Neuronal stem cell (in vitro differentiated cells): ENCODE results near the gene CASTOR1.

ENCODE experiments used
- DNase-seq: peaks from one replicate; pipeline ENCODE4 v3.0.0-alpha.2; 2013; ENCODE audit warnings: low spot score
- H2AFZ ChIP-seq: one replicate; pipeline ENCODE4 v1.6.1; 2013; ENCODE audit warnings: mild to moderate bottlenecking, low read length, inconsistent platforms
- H2AK5ac ChIP-seq: 2 replicates; pipeline ENCODE4 v1.6.1; 2013; ENCODE audit warnings: low read depth, mild to moderate bottlenecking, inconsistent platforms, low read length, moderate library complexity, mixed read lengths
- H2BK120ac ChIP-seq: 2 replicates; pipeline ENCODE4 v1.6.1; 2013; ENCODE audit warnings: low read depth, mild to moderate bottlenecking, inconsistent platforms, low read length, moderate library complexity, mixed read lengths
- H2BK12ac ChIP-seq: one replicate; pipeline ENCODE4 v1.6.1; 2013; ENCODE audit warnings: low read length, inconsistent platforms
- H2BK15ac ChIP-seq: 2 replicates; pipeline ENCODE4 v1.6.1; 2013; ENCODE audit warnings: mild to moderate bottlenecking, low read length, inconsistent platforms, mixed read lengths
- H2BK5ac ChIP-seq: one replicate; pipeline ENCODE4 v1.6.1; 2013; ENCODE audit warnings: inconsistent platforms, mild to moderate bottlenecking, low read length, moderate library complexity
- H3K14ac ChIP-seq: one replicate; pipeline ENCODE4 v1.6.1; 2013; ENCODE audit warnings: low read length, inconsistent platforms
- H3K18ac ChIP-seq: 2 replicates; pipeline ENCODE4 v1.6.1; 2013; ENCODE audit warnings: low read length, inconsistent platforms
- H3K23ac ChIP-seq: 2 replicates; pipeline ENCODE4 v1.6.1; 2013; ENCODE audit warnings: low read depth, mild to moderate bottlenecking, mixed read lengths, low read length, inconsistent platforms; ENCODE audit not compliant: poor library complexity
- H3K27ac ChIP-seq: replicated peaks from 3 replicates; pipeline ENCODE4 v1.5.1; 2013; ENCODE audit warnings: low read length, inconsistent platforms
- H3K27me3 ChIP-seq, 3 experiments: 2 replicates each; pipeline ENCODE4 v1.6.1; 2013; ENCODE audit warnings: low read length in 3 of 3, mild to moderate bottlenecking in 2 of 3, inconsistent platforms in 1 of 3, low read depth in 1 of 3, mixed read lengths in 1 of 3, moderate library complexity in 1 of 3; ENCODE audit not compliant: control insufficient read depth in 3 of 3, insufficient read depth in 3 of 3
- H3K36me3 ChIP-seq, 2 donors: replicated peaks in 1 of 2; 2 replicates each; pipeline ENCODE4 v1.6.1; 2013; ENCODE audit warnings: low read length in 2 of 2; ENCODE audit not compliant: control insufficient read depth in 2 of 2, insufficient read depth in 2 of 2
- H3K4ac ChIP-seq: 2 replicates; pipeline ENCODE4 v1.6.1; 2013; ENCODE audit warnings: inconsistent platforms, mild to moderate bottlenecking, low read length, moderate library complexity
- H3K4me1 ChIP-seq, 2 donors: 1 replicate in 1 of 2; 2 replicates in 1 of 2; pipeline ENCODE4 v1.6.1; 2013; ENCODE audit warnings: low read length in 2 of 2, low read depth in 1 of 2; ENCODE audit not compliant: control insufficient read depth in 2 of 2, insufficient read depth in 1 of 2
- H3K4me2 ChIP-seq: one replicate; pipeline ENCODE4 v1.6.1; 2013; ENCODE audit warnings: mild to moderate bottlenecking, low read length, inconsistent platforms; ENCODE audit not compliant: insufficient read depth, poor library complexity, severe bottlenecking
- H3K4me3 ChIP-seq, 2 donors: 2 replicates each; pipeline ENCODE4 v1.5.1; 2013; ENCODE audit warnings: low read length in 2 of 2, mild to moderate bottlenecking in 2 of 2, inconsistent platforms in 1 of 2, moderate library complexity in 1 of 2
- H3K79me1 ChIP-seq: one replicate; pipeline ENCODE4 v1.6.1; 2013; ENCODE audit warnings: low read depth, mild to moderate bottlenecking, inconsistent platforms, low read length, moderate library complexity
- H3K9ac ChIP-seq: one replicate; pipeline ENCODE4 v1.6.1; 2013; ENCODE audit warnings: mild to moderate bottlenecking, low read depth, low read length, inconsistent platforms; ENCODE audit not compliant: poor library complexity
- H3K9me3 ChIP-seq, 2 donors: replicated peaks in 1 of 2; 2 replicates each; pipeline versions ENCODE3 to v1.6.1; 2013; ENCODE audit warnings: low read length in 2 of 2, mild to moderate bottlenecking in 2 of 2, inconsistent platforms in 1 of 2, low read depth in 1 of 2, mixed read lengths in 1 of 2, moderate library complexity in 1 of 2; ENCODE audit not compliant: control insufficient read depth in 2 of 2, insufficient read depth in 1 of 2
- H4K8ac ChIP-seq: one replicate; pipeline ENCODE4 v1.6.1; 2013; ENCODE audit warnings: low read depth, mild to moderate bottlenecking, inconsistent platforms, low read length, moderate library complexity
- H4K91ac ChIP-seq: one replicate; pipeline ENCODE4 v1.6.1; 2013; ENCODE audit warnings: low read length, low read depth, mild to moderate bottlenecking, inconsistent platforms; ENCODE audit not compliant: poor library complexity
- WGBS, 2 donors: extraction: QIAGEN DNeasy Blood & Tissue Kit; methylation state at CpG; one replicate each; pipeline ENCODE4 v1.1.7; 2013; ENCODE audit warnings: missing lambda C conversion rate in 2 of 2, mixed read lengths in 1 of 2; ENCODE audit not compliant: insufficient read length in 2 of 2, insufficient replicate concordance in 1 of 2; ENCODE audit errors: extremely low coverage in 2 of 2; 5-methylcytosine and 5-hydroxymethylcytosine counted together

The CASTOR1 gene

DNA sequence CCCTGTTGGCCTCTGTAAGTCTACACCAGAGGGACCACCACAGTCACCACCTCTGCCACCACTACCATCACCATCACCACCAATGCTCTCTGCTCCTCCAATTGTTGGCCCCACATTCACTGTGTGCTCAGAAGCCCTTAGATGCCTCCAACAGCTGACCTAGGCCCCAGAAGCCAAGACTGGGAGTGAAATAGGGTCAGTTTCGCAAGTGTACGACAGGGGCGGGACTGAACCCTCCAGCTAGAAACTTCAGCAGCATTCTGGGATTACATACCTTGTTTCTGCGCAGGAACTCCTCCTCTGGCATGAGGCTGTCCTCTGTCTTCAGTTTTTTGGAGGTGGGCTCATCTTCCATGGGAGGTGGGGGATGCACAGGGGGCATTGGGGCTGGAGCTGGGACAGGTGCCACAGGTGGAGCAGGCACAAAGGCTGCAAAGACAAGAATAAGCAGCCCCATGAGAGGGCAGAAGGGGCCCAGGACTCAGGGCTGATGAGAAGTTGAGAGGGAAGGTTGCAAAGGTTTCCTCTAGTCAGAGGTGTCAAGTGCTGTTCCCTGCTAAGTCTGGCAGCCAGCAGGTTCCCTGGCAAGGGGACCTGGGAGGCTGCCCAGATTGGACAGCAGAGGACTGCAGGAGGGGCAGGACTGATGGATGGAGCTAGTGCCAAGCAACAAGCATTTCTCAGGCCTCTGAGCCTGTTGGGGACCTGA is 47.6 kb upstream of the CASTOR1 start:
- H3K27ac ChIP-seq, result no peak overlapping the region
- H2AK5ac ChIP-seq, result no peak overlapping the region
- H3K4me1 ChIP-seq, result no peaks in the 10 kb centered on the region
- no peak overlapping the region for H3K9ac ChIP-seq
- WGBS, 2 donors, result no CpG with 5 or more reads among the region's 4 CpGs
- no peak overlapping the region for H3K4me3 ChIP-seq
- no peak overlapping the region for H3K23ac ChIP-seq
- no peak overlapping the region for H2BK5ac ChIP-seq
- no peak overlapping the region for H2AFZ ChIP-seq
- no peak overlapping the region for H2BK12ac ChIP-seq
- H3K4me2 ChIP-seq, result no peak overlapping the region
- H4K91ac ChIP-seq, result no peak overlapping the region
- H3K14ac ChIP-seq, result no peak overlapping the region
- no peak overlapping the region for H3K4ac ChIP-seq
- peaks cover 72 to 99% of the 10 kb centered on the region in 2 donors for H3K36me3 ChIP-seq
- H4K8ac ChIP-seq, result peak overlapping the region; percentile 66
- no peak overlapping the region for H2BK120ac ChIP-seq
- H3K18ac ChIP-seq, result no peak overlapping the region
- no peak for DNase-seq
- no peaks in the 10 kb centered on the region for H3K9me3 ChIP-seq
- no peak overlapping the region for H2BK15ac ChIP-seq
- no peaks in the 10 kb centered on the region for H3K27me3 ChIP-seq
- no peaks in the 10 kb centered on the region for H3K79me1 ChIP-seq

DNA sequence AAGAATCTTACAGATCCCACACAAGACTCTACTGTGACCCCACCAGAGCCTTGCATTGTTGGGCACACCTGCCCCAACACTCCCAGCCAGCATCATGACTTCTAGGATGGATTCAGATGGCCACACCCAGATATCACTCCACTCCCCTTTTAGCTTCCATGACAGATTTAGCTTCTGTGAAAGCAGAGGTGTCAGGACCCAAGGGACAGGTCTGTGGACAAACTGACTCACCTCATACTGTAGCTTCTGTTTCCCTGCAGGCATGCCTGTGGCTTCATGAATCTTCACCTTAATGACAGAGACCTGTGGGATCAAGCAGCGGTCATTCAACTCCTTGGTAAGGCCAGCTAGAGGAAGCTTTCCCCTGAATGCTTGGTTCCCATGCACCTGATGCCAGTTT is 45.9 kb upstream of the CASTOR1 start:
- no peak overlapping the region for H2BK5ac ChIP-seq
- no CpG with 5 or more reads among the region's 1 CpG for WGBS, 2 donors
- H2BK15ac ChIP-seq, result no peak overlapping the region
- no peak overlapping the region for H3K4ac ChIP-seq
- no peaks in the 10 kb centered on the region for H3K27me3 ChIP-seq
- no peak overlapping the region for H2AFZ ChIP-seq
- no peak overlapping the region for H2BK120ac ChIP-seq
- H3K4me3 ChIP-seq, result no peak overlapping the region
- no peak overlapping the region for H3K9ac ChIP-seq
- H3K4me1 ChIP-seq, result no peaks in the 10 kb centered on the region
- peaks cover 61 to 96% of the 10 kb centered on the region in 2 donors for H3K36me3 ChIP-seq
- H3K9me3 ChIP-seq, result no peaks in the 10 kb centered on the region
- no peak for DNase-seq
- H2BK12ac ChIP-seq, result no peak overlapping the region
- no peak overlapping the region for H2AK5ac ChIP-seq
- H3K23ac ChIP-seq, result no peak overlapping the region
- H3K18ac ChIP-seq, result no peak overlapping the region
- H3K14ac ChIP-seq, result no peak overlapping the region
- no peak overlapping the region for H3K27ac ChIP-seq
- H4K91ac ChIP-seq, result no peak overlapping the region
- no peak overlapping the region for H4K8ac ChIP-seq
- no peaks in the 10 kb centered on the region for H3K79me1 ChIP-seq
- no peak overlapping the region for H3K4me2 ChIP-seq

DNA sequence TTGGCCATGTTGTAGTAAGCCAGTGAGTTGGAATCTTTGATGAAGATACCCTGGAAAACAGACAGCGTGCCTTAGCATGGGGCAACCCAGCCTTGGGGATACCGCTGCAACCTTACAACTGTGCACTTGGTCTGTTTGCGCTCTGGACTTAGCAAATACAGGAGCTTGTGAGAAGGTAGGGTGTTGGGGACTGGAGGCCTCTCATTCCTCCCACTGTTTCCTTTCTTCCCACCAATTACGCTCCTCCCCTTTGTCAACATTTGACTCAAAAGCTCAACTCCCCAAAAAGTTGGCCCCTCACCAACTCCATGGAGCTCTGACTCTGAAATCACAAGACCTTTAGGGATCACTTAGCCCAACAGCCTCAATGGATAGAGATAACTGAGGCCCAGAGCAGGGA is 45.3 kb upstream of the CASTOR1 start:
- no CpG with 5 or more reads among the region's 4 CpGs for WGBS, 2 donors
- Histone ChIP-seq H2BK12ac (no peak overlapping the region), H2BK120ac (no peak overlapping the region), H3K18ac (no peak overlapping the region), H3K4me3 (no peak overlapping the region), H3K9me3 (no peaks in the 10 kb centered on the region), H3K27me3 (no peaks in the 10 kb centered on the region), H3K23ac (no peak overlapping the region), H3K9ac (no peak overlapping the region), H3K79me1 (no peaks in the 10 kb centered on the region), H2AK5ac (no peak overlapping the region), H4K8ac (no peak overlapping the region), H3K4me2 (no peak overlapping the region), H4K91ac (peak overlapping the region; percentile 7), H2BK15ac (no peak overlapping the region), H3K14ac (no peak overlapping the region), H3K36me3 (peaks cover 55 to 94% of the 10 kb centered on the region in 2 donors), H3K4ac (no peak overlapping the region), H3K4me1 (no peaks in the 10 kb centered on the region), H2AFZ (no peak overlapping the region), H3K27ac (no peak overlapping the region), H2BK5ac (no peak overlapping the region)
- DNase-seq, result no peak

DNA sequence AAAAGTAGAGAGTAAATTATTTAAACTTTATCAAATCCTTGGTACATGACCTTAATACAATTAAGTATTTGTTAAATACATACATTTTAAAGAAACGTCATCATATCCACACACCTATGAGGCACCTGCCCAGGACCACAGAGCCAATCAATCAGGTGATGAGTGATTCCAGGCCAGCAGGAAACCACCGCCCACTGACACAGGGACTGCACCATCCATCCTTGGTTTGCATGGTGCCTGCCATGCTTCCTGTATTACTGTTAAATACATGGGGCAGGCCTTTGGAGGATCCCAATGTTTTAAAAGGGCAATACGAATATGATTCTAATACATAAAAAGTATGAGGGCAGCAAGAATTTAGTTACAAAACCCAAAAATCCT is 44.4 kb upstream of the CASTOR1 start:
- Histone ChIP-seq H4K91ac (no peak overlapping the region), H3K27ac (no peak overlapping the region), H3K36me3 (peaks cover 47 to 86% of the 10 kb centered on the region in 2 donors), H3K4me2 (no peak overlapping the region), H2BK120ac (no peak overlapping the region), H4K8ac (no peak overlapping the region), H2BK5ac (no peak overlapping the region), H3K9ac (no peak overlapping the region), H3K4me1 (no peaks in the 10 kb centered on the region), H2AK5ac (no peak overlapping the region), H3K14ac (no peak overlapping the region), H3K4ac (no peak overlapping the region), H3K27me3 (no peaks in the 10 kb centered on the region), H3K18ac (no peak overlapping the region), H3K9me3 (no peaks in the 10 kb centered on the region), H2BK12ac (no peak overlapping the region), H3K79me1 (no peaks in the 10 kb centered on the region), H2AFZ (no peak overlapping the region), H2BK15ac (no peak overlapping the region), H3K23ac (no peak overlapping the region), H3K4me3 (no peak overlapping the region)
- WGBS, 2 donors, result no CpG with 5 or more reads among the region's 3 CpGs
- DNase-seq, result no peak
